Mammary epithelial cell (primary cell): Measurements from ENCODE around the gene GMCL1.

Experiments used
- CTCF ChIP-seq, 2 donors: IDR thresholded peaks in 1 of 2; conservative IDR thresholded peaks in 1 of 2; 2 replicates each; pipeline ENCODE4 v1.5.1; 2011 to 2012; ENCODE audit warnings: inconsistent platforms in 2 of 2, low read length in 2 of 2, mild to moderate bottlenecking in 2 of 2, control low read depth in 1 of 2, low read depth in 1 of 2; ENCODE audit not compliant: insufficient read depth in 1 of 2; ENCODE audit errors: extremely low read depth in 1 of 2
- EZH2 ChIP-seq: IDR thresholded peaks from 2 replicates; pipeline ENCODE4 v1.6.1; 2012; ENCODE audit warnings: low read length, inconsistent platforms, borderline replicate concordance

- TF ChIP-seq CTCF (conservative IDR thresholded peaks at IDR 0.05 in 1 of 2, IDR thresholded peaks at IDR 0.05 in 1 of 2; ENCODE audit: extremely low read depth in 1 of 2, insufficient read depth in 1 of 2, low read depth in 1 of 2, low read length in 2 of 2) (no peak), EZH2 (no peak)
These were observed 77.8 kb downstream of the GMCL1 start for GRCh38 chr2:69907216-69907615.
